HuH-7 (cell line): ENCODE data around the gene SMARCC1.

Experiments used
- DNase-seq: peaks from one replicate; pipeline ENCODE4 v3.0.0; 2011; ENCODE audit warnings: low spot score

SMARCC1 gene

DNA sequence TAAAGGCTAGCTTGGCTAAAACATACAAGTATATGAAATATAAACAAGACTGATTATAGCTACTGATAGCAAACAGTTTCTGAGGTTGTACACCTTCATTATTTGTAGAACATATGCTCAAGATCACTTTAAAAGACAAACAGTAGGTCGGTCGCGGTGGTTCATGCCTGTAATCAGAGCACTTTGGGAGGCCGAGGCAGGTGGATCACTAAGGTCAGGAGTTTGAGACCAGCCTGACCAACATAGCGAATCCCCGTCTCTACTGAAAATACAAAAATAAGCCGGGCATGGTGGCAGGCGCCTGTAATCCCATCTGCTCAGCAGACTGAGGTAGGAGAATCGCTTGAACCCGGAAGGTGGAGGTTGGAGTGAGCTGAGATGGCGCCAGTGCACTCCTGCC is 80.3 kb downstream of the SMARCC1 start:
- DNase-seq: no peak

- no peak for DNase-seq
Observed at GRCh38 chr3:47692158-47692557, 89.5 kb downstream of the SMARCC1 start.

DNA sequence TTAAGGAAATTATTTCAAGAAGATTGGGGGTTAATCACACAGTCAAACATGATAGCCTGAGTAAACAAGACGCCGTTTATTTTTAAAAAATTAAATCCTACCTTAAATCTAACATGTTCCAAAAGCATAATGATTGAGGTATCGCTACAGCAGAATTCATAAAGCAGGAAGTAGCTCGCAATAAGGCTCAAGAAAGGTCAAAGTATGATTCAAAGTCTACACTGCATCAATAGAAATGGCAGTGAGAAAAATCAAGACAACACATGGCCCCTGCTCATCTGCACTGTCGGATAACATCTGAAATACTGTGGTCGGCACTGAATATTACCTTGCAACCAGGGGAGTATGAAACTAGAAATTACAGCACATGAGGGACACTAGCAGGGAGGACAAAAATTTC is 93.2 kb downstream of the SMARCC1 start:
- no peak for DNase-seq

GRCh38 chr3:47685037-47685436 is 96.7 kb downstream of the SMARCC1 start:
- no peak for DNase-seq

- no peak for DNase-seq
Observed at GRCh38 chr3:47681016-47681415, 100.7 kb downstream of the SMARCC1 start.

DNA sequence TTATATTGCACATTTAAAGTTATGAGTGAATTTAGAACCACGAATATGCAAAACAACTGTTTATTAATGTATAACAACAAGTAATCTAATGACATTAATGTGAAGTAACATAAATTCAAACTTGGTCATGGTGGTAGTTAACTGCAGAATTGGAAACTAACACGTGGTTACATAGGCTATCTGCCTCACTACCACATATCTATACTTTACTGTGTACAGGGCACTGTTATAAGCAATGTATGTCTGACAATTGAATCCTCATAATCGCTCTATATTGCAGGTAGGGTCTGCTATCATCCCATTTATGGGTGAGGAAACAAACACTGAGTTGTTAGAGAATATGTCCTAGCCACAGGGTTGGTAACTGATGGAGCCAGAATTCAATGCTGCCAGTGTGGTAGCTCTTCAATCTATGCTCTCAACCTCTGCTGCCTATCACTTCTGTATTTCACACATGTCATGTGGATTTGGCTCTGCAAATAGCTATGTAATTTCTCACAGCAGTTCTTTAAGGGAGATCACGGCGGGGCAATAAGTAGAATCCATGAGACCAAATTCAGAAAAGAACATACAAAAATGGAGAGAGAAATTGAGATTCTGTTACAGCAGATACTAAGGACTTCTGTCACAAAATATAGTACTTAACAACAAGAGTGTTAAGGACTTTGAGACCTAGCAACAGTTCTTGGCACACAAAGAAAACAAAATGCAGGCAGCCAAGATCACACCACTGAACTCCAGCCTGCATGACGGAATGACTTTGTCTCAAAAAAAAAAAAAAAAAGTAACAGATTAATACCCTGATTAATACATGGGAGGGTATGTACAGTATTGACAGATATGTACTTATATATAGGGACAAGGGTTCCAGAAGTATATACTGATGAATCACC is 103.0 kb downstream of the SMARCC1 start:
- DNase-seq: no peak

- DNase-seq: peak; percentile 23
Observed at GRCh38 chr3:47669026-47669749, 112.5 kb downstream of the SMARCC1 start.

DNA sequence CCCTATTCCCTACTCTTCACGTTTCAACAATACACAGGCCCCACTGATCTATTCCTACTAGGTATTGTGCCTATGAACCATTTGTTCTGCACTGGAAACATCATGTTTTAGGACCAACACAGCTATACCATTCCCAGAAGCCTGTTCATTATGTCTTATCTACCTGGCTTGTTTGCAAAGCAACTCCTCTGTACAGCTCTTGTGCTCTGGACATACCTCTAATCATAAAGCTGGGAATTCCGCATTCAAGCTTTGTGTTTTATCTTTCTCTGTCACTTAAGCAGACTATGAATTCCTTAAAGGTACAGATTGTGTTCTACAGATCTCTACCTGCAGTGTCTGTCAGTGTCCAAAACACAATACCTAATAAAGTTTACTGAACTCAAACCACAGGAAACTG is 115.6 kb downstream of the SMARCC1 start:
- no peak for DNase-seq

DNA sequence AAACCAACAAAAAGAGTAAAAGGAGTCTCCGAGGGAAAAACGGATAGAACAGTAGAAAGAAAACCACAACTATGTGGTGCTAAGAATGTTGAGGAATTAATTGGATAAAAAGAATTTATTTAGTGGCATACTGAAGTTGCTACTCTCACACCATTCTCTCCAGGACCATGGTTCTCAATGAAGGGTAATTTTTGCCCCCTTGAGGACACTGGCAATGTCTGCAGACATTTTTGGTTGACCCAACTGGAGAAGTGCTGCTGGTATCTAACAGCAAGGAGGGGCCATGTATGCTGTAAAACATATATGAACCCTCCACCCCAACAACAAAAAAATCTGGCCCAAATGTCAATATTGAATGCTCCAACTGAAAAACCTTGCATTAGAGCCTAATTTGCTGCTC is 117.2 kb downstream of the SMARCC1 start:
- no peak for DNase-seq

DNA sequence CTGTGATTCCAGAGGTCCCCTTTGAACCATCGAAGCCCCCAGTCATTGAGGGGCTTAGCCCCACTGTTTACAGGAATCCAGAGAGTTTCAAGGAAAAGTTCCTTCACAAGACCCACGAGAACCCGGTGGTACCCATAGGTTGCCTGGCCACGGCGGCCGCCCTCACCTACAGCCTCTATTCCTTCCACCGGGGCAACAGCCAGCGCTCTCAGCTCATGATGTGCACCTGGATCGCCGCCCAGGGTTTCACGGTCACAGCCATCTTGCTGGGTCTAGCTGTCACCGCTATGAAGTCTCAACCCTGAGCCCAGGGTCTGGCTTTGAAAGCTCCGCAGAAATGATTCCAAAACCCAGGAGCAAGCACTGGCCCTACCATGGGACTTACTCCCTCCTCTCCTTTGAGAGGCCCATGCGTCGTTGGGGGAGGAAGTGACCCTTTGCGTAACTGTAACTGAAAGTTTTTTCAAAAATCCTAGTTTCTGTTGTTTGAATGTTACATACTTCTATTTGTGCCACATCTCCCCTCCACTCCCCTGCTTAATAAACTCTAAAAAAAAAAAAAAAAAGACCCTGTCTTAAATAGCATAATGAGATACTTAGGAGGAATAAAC is 118.0 kb downstream of the SMARCC1 start:
- DNase-seq: no peak

- no peak for DNase-seq
Observed at GRCh38 chr3:47661121-47661752, 120.5 kb downstream of the SMARCC1 start.

DNA sequence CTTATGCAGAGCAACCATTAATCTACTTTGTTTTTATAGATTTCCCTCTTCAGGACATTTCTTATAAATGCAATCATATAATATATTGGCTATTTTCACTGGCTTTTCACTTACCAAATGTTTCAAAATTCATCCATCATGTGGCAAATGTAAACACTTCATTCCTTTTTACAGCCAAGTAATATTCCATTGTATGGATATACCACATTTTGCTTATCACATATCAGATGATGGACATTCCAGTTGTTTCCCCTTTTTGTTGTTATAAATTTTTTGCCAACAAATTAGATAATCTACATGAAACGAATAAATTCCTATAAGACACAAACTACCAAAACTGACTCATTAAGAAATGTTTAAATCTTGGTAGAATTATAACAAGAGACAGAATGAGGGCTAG is 123.2 kb downstream of the SMARCC1 start:
- DNase-seq: no peak

- DNase-seq: no peak
Observed at GRCh38 chr3:47652142-47652541, 129.6 kb downstream of the SMARCC1 start.

- DNase-seq: no peak
Observed at GRCh38 chr3:47650294-47650693, 131.4 kb downstream of the SMARCC1 start.

GRCh38 chr3:47647550-47647949 is 134.1 kb downstream of the SMARCC1 start:
- no peak for DNase-seq

DNA sequence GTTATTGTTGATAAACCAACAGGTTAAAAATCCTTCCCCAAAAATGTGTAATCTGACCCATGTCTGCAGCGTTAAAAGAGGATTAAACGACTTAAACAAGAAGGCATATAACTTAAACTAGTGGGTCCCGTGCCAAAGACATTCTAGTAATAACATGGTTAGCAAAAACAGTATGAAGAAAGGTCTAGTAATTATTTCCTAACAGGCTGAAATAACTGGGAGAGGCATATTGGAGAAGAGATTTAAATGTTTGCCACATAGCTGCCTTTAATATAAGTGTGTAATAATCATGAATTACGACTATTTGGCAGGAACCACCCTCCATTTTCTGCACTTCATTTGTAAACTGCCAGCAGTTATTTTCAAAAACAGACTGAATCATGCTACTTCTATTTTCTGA is 135.3 kb downstream of the SMARCC1 start:
- no peak for DNase-seq

DNA sequence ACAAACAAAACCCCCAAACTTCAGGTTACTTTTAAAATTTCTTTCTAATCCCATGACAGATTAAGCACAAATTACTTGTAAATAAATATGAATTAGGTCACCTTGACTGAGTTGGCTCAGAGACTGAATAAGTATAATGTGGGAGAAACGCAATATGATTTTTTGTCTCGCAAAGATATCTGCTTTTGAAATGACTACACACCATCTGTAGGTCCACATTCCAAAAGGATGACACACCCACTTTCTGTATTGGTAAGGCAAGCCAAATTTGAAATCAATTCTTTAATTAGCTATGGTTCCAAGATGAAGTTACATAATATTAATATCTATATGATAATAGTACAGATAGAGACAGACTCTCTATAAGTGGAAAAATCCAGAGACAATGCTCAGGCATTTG is 136.1 kb downstream of the SMARCC1 start:
- no peak for DNase-seq

- no peak for DNase-seq
Observed at GRCh38 chr3:47643092-47643491, 138.6 kb downstream of the SMARCC1 start.

GRCh38 chr3:47641739-47642138 is 140.0 kb downstream of the SMARCC1 start:
- DNase-seq: no peak

- DNase-seq: no peak
Observed at GRCh38 chr3:47636921-47637320, 144.8 kb downstream of the SMARCC1 start.

- no peak for DNase-seq
Observed at GRCh38 chr3:47636225-47636624, 145.5 kb downstream of the SMARCC1 start.

GRCh38 chr3:47635536-47635935 is 146.2 kb downstream of the SMARCC1 start:
- DNase-seq: no peak

- no peak for DNase-seq
Observed at GRCh38 chr3:47634996-47635395, 146.7 kb downstream of the SMARCC1 start.
